Mesodermal cell (in vitro differentiated cells): Measurements from ENCODE around the gene NT5C1A.

Experiments used
- H3K27ac ChIP-seq: 2 replicates; pipeline ENCODE4 v1.7.0; 2013; ENCODE audit warnings: mild to moderate bottlenecking, low read depth, low read length, moderate library complexity; ENCODE audit not compliant: severe bottlenecking
- H3K36me3 ChIP-seq: 2 replicates; pipeline ENCODE4 v1.7.1; 2013; ENCODE audit warnings: mild to moderate bottlenecking, low read length, moderate library complexity; ENCODE audit not compliant: control insufficient read depth, insufficient read depth
- H3K4me1 ChIP-seq: one replicate; pipeline ENCODE4 v1.7.1; 2013; ENCODE audit warnings: mild to moderate bottlenecking, low read length; ENCODE audit not compliant: insufficient read depth, control insufficient read depth, poor library complexity, severe bottlenecking
- H3K4me3 ChIP-seq: 2 replicates; pipeline ENCODE4 v1.7.0; 2013; ENCODE audit warnings: low read length, control low read depth, mild to moderate bottlenecking; ENCODE audit not compliant: insufficient read depth, poor library complexity, severe bottlenecking; ENCODE audit errors: extremely low read depth
- H3K9me3 ChIP-seq: 2 replicates; pipeline ENCODE4 v1.7.1; 2013; ENCODE audit warnings: mild to moderate bottlenecking, low read length, moderate library complexity; ENCODE audit not compliant: control insufficient read depth
- WGBS, 2 experiments: methylation state at CpG; one replicate each; pipeline ENCODE4 v1.1.5; 2013; ENCODE audit warnings: missing lambda C conversion rate in 2 of 2; ENCODE audit not compliant: insufficient coverage in 2 of 2; 5-methylcytosine and 5-hydroxymethylcytosine counted together

NT5C1A gene

GRCh38 chr1:39652105-39652504 is 19.8 kb downstream of the NT5C1A start:
- H3K27ac ChIP-seq, result no peak overlapping the region
- 83 to 93% methylated on average over 3 to 5 of the region's 6 CpGs for WGBS, 2 experiments

GRCh38 chr1:39650431-39650830 is 21.5 kb downstream of the NT5C1A start:
- no CpG with 5 or more reads among the region's 1 CpG for WGBS, 2 experiments
- H3K4me3 ChIP-seq, result no peak overlapping the region
- no peaks in the 10 kb centered on the region for H3K9me3 ChIP-seq
- no peaks in the 10 kb centered on the region for H3K36me3 ChIP-seq
- H3K4me1 ChIP-seq, result no peaks in the 10 kb centered on the region
- H3K27ac ChIP-seq, result no peak overlapping the region

More at GRCh38 chr1:39652105-39652504, 19.8 kb downstream of the NT5C1A start:
- Histone ChIP-seq H3K36me3 (no peaks in the 10 kb centered on the region), H3K9me3 (no peaks in the 10 kb centered on the region), H3K4me3 (no peak overlapping the region), H3K4me1 (no peaks in the 10 kb centered on the region)

GRCh38 chr1:39649636-39650185 is 22.2 kb downstream of the NT5C1A start:
- Histone ChIP-seq H3K27ac (no peak overlapping the region), H3K9me3 (no peaks in the 10 kb centered on the region), H3K4me1 (no peaks in the 10 kb centered on the region), H3K36me3 (no peaks in the 10 kb centered on the region), H3K4me3 (no peak overlapping the region)
- no CpG with 5 or more reads among the region's 2 CpGs for WGBS, 2 experiments

GRCh38 chr1:39648496-39648895 is 23.4 kb downstream of the NT5C1A start:
- 51 to 65% methylated on average over 2 of the region's 2 CpGs for WGBS, 2 experiments
- H3K9me3 ChIP-seq, result no peaks in the 10 kb centered on the region
- no peak overlapping the region for H3K4me3 ChIP-seq
- H3K27ac ChIP-seq, result no peak overlapping the region
- no peaks in the 10 kb centered on the region for H3K36me3 ChIP-seq
- no peaks in the 10 kb centered on the region for H3K4me1 ChIP-seq

- Histone ChIP-seq H3K27ac (peak overlapping the region; percentile 95), H3K4me1 (peaks cover 6% of the 10 kb centered on the region), H3K4me3 (no peak overlapping the region), H3K9me3 (no peaks in the 10 kb centered on the region), H3K36me3 (no peaks in the 10 kb centered on the region)
- 87 to 89% methylated on average over 3 of the region's 3 CpGs for WGBS, 2 experiments
These were observed 24.7 kb downstream of the NT5C1A start for GRCh38 chr1:39647247-39647646.

- no peak overlapping the region for H3K4me3 ChIP-seq
- no peaks in the 10 kb centered on the region for H3K9me3 ChIP-seq
- no peaks in the 10 kb centered on the region for H3K36me3 ChIP-seq
- peaks cover 6% of the 10 kb centered on the region for H3K4me1 ChIP-seq
- 55 to 57% methylated on average over 5 of the region's 12 CpGs for WGBS, 2 experiments
- peak overlapping the region; percentile 95 for H3K27ac ChIP-seq
These were observed 25.4 kb downstream of the NT5C1A start for GRCh38 chr1:39646232-39647081.

- Histone ChIP-seq H3K36me3 (no peaks in the 10 kb centered on the region), H3K9me3 (no peaks in the 10 kb centered on the region), H3K4me1 (peaks cover 6% of the 10 kb centered on the region), H3K27ac (no peak overlapping the region), H3K4me3 (no peak overlapping the region)
- 93 to 100% methylated on average over 2 to 3 of the region's 3 CpGs for WGBS, 2 experiments
These were observed 26.4 kb downstream of the NT5C1A start for GRCh38 chr1:39645411-39646043.

GRCh38 chr1:39643705-39644104 is 28.2 kb downstream of the NT5C1A start:
- no peak overlapping the region for H3K27ac ChIP-seq
- H3K4me1 ChIP-seq, result peaks cover 6% of the 10 kb centered on the region
- no peaks in the 10 kb centered on the region for H3K36me3 ChIP-seq
- 86 to 87% methylated on average over 2 of the region's 3 CpGs for WGBS, 2 experiments
- H3K9me3 ChIP-seq, result no peaks in the 10 kb centered on the region
- no peak overlapping the region for H3K4me3 ChIP-seq

- 73 to 100% methylated on average over 1 to 2 of the region's 4 CpGs for WGBS, 2 experiments
- no peak overlapping the region for H3K4me3 ChIP-seq
- no peaks in the 10 kb centered on the region for H3K9me3 ChIP-seq
- H3K27ac ChIP-seq, result no peak overlapping the region
- peaks cover 6% of the 10 kb centered on the region for H3K4me1 ChIP-seq
- no peaks in the 10 kb centered on the region for H3K36me3 ChIP-seq
These were observed 29.1 kb downstream of the NT5C1A start for GRCh38 chr1:39642796-39643195.

GRCh38 chr1:39640861-39641260 is 31.0 kb downstream of the NT5C1A start:
- Histone ChIP-seq H3K4me1 (peaks cover 6% of the 10 kb centered on the region), H3K4me3 (no peak overlapping the region), H3K27ac (no peak overlapping the region), H3K9me3 (no peaks in the 10 kb centered on the region), H3K36me3 (no peaks in the 10 kb centered on the region)
- 81 to 83% methylated on average over 5 to 7 of the region's 8 CpGs for WGBS, 2 experiments
